Fibroblast of the aortic adventitia (primary cell): ENCODE measurements around the gene GPSM3. TPM values are rescaled to one million over a fixed set of nuclear protein-coding genes. Genes with fewer than 3 reads are reported as not detected.
"Not testable (repeated sequence)": the region's sequence is repeated elsewhere in the genome, so short reads cannot be mapped to it uniquely, and the experiment has no call there.

Experiments
- DNase-seq: peaks from one replicate; pipeline ENCODE4 v3.0.0-alpha.2; 2010; ENCODE audit warnings: low read depth
- H3K4me3 ChIP-seq: 2 replicates; pipeline ENCODE4 v1.5.1; 2011; ENCODE audit warnings: low read depth, mild to moderate bottlenecking, control low read depth, low read length, moderate library complexity
- CTCF ChIP-seq: IDR thresholded peaks from 2 replicates; pipeline ENCODE4 v1.5.1; 2011; ENCODE audit warnings: mild to moderate bottlenecking, low read length, control low read depth, inconsistent platforms; ENCODE audit not compliant: insufficient read depth
- total RNA-seq: library from RNA; depleted of rRNA; stranded (reverse); fragments of >200 nt; gene quantifications from 2 replicates; pipeline ENCODE4 v1.2.3, GENCODE V29; 2012; ENCODE audit warnings: low replicate concordance

Gene GPSM3
- total RNA-seq, 1 donor, result 0.90 TPM

GRCh38 chr6:32196682-32197616 lies 4.5 kb upstream of the GPSM3 start:
- peak overlapping the region; percentile 95 for H3K4me3 ChIP-seq
- no peak for TF ChIP-seq CTCF
- peak; percentile 12 for DNase-seq

GRCh38 chr6:32195902-32196681 lies 3.6 kb upstream of the GPSM3 start:
- TF ChIP-seq CTCF, result no peak
- H3K4me3 ChIP-seq, result peak overlapping the region; percentile 95
- DNase-seq, result peak; percentile 81

GRCh38 chr6:32195652-32195901 lies 3.1 kb upstream of the GPSM3 start:
- peak overlapping the region; percentile 95 for H3K4me3 ChIP-seq
- peak; percentile 68 for TF ChIP-seq CTCF

GRCh38 chr6:32194825-32195651 lies 2.6 kb upstream of the GPSM3 start:
- H3K4me3 ChIP-seq, result peak overlapping the region; percentile 58
- DNase-seq, result peak; percentile 74
- TF ChIP-seq CTCF, result peak; percentile 69

More at GRCh38 chr6:32195652-32195901, 3.1 kb upstream of the GPSM3 start:
- DNase-seq, result peak; percentile 99

- no peak for DNase-seq
These were observed 1.9 kb upstream of the GPSM3 start for GRCh38 chr6:32194388-32194787.

GRCh38 chr6:32193096-32193495 lies 653 bp upstream of the GPSM3 start:
- H3K4me3 ChIP-seq, DNase-seq: not testable (repeated sequence)

More at GRCh38 chr6:32194388-32194787, 1.9 kb upstream of the GPSM3 start:
- H3K4me3 ChIP-seq, result no peak overlapping the region
- TF ChIP-seq CTCF, result no peak
